D721Med (cell line): Measurements from ENCODE around the gene UVRAG.
A peak's percentile ranks its signal among the peaks of the same experiment; 100 is the strongest.
"Not testable (repeated sequence)": the region's sequence is repeated elsewhere in the genome, so short reads cannot be mapped to it uniquely, and the experiment has no call there.

Experiments
- DNase-seq: peaks from one replicate; pipeline ENCODE4 v3.0.0; 2011; ENCODE audit warnings: low spot score; ENCODE audit not compliant: insufficient read length
- FAIRE-seq: peaks from 2 replicates; lab custom pipeline; 2011; peaks lifted over from hg19 to GRCh38; lab: Jason Lieb, UNC
- CTCF ChIP-seq: IDR thresholded peaks from 2 replicates; pipeline ENCODE4 v1.5.1; 2012; ENCODE audit warnings: mild to moderate bottlenecking, control low read depth; ENCODE audit not compliant: insufficient read depth; ENCODE audit errors: missing control alignments

The UVRAG gene

GRCh38 chr11:75959540-75959939 lies 144.5 kb downstream of the UVRAG start:
- FAIRE-seq (no peak), DNase-seq (no peak)
- TF ChIP-seq CTCF: no peak

GRCh38 chr11:75964071-75964470 lies 149.1 kb downstream of the UVRAG start:
- DNase-seq (no peak), FAIRE-seq (no peak)
- TF ChIP-seq CTCF: no peak

- TF ChIP-seq CTCF: no peak
- FAIRE-seq (no peak), DNase-seq (no peak)
These were observed 151.7 kb downstream of the UVRAG start for GRCh38 chr11:75966537-75967287.

GRCh38 chr11:75968021-75968625 lies 153.1 kb downstream of the UVRAG start:
- DNase-seq (no peak), FAIRE-seq (peak; percentile 29)
- no peak for TF ChIP-seq CTCF

- no peak for TF ChIP-seq CTCF
- DNase-seq (no peak), FAIRE-seq (no peak)
These were observed 154.8 kb downstream of the UVRAG start for GRCh38 chr11:75969626-75970308.

- not testable (repeated sequence) for DNase-seq, FAIRE-seq
These were observed 158.7 kb downstream of the UVRAG start for GRCh38 chr11:75973710-75974109.

GRCh38 chr11:75979075-75979474 lies 164.1 kb downstream of the UVRAG start:
- FAIRE-seq, DNase-seq: not testable (repeated sequence)

- FAIRE-seq, DNase-seq: not testable (repeated sequence)
These were observed 164.5 kb downstream of the UVRAG start for GRCh38 chr11:75979479-75980027.
